OCI-LY7 (cell line): ENCODE measurements around the gene SLC6A19. TPM values are rescaled to one million over a fixed set of nuclear protein-coding genes. Genes with fewer than 3 reads are reported as not detected.

Source experiments
- BruUV-seq: library from RNA; stranded (reverse); fragments of 400-500 nt; replicated peaks from 2 replicates; lab custom pipeline; 2021; lab: Mats Ljungman, UMichigan
- CTCF ChIA-PET: fragments of 300-600 bp; sonication (Branson Sonifier 250); formaldehyde crosslinking; loops from one replicate; lab custom pipeline; 2022; ENCODE audit warnings: antibody characterized with exemption; ENCODE audit not compliant: unreplicated experiment; lab: Charles Lee
- POLR2A ChIA-PET: fragments of 300-600 bp; sonication (Branson Sonifier 250); formaldehyde crosslinking; loops from one replicate; lab custom pipeline; 2022; ENCODE audit warnings: antibody characterized with exemption; lab: Charles Lee
- DNase-seq: peaks from one replicate; pipeline ENCODE4 v3.0.0-alpha.2; 2015; ENCODE audit warnings: low spot score
- H2AFZ ChIP-seq: fragments of 200-600 bp; sonication (generic), shearing (Covaris generic); 2 replicates; pipeline ENCODE4 v1.6.1; 2014; ENCODE audit warnings: mild to moderate bottlenecking, antibody characterized with exemption, low read length, moderate library complexity
- H3K27ac ChIP-seq: fragments of 200-600 bp; sonication (generic); 2 replicates; pipeline ENCODE4 v1.5.1; 2014; ENCODE audit warnings: mixed run types, low read depth, mild to moderate bottlenecking, moderate library complexity, low read length, inconsistent platforms; ENCODE audit not compliant: poor library complexity, severe bottlenecking
- H3K36me3 ChIP-seq: fragments of 200-600 bp; sonication (generic); 2 replicates; pipeline ENCODE4 v1.6.1; 2014; ENCODE audit warnings: mild to moderate bottlenecking, antibody characterized with exemption, low read length, moderate library complexity, mixed read lengths; ENCODE audit not compliant: insufficient read depth
- H3K4me1 ChIP-seq: fragments of 200-600 bp; sonication (generic); 2 replicates; pipeline ENCODE4 v1.5.1; 2014; ENCODE audit warnings: mild to moderate bottlenecking, low read length; ENCODE audit not compliant: insufficient read depth, poor library complexity, severe bottlenecking
- H3K4me2 ChIP-seq: fragments of 200-600 bp; sonication (generic); 2 replicates; pipeline ENCODE4 v1.6.1; 2014; ENCODE audit warnings: mild to moderate bottlenecking, low read length
- H3K4me3 ChIP-seq: fragments of 200-600 bp; sonication (generic); 2 replicates; pipeline ENCODE4 v1.5.1; 2014; ENCODE audit warnings: mild to moderate bottlenecking, low read depth, low read length; ENCODE audit not compliant: poor library complexity, severe bottlenecking
- H3K79me2 ChIP-seq: fragments of 200-600 bp; sonication (generic); 2 replicates; pipeline ENCODE4 v1.6.1; 2016; ENCODE audit warnings: low read depth, mild to moderate bottlenecking, low read length, moderate library complexity, mixed read lengths; ENCODE audit not compliant: insufficient read depth
- H3K9me2 ChIP-seq: fragments of 200-600 bp; sonication (generic); 2 replicates; pipeline ENCODE4 v1.6.1; 2016; ENCODE audit warnings: mild to moderate bottlenecking, low read length, mixed read lengths; ENCODE audit not compliant: insufficient read depth
- H3K9me3 ChIP-seq: fragments of 200-600 bp; sonication (generic); 2 replicates; pipeline ENCODE4 v1.6.1; 2014; ENCODE audit warnings: mild to moderate bottlenecking, mixed run types, low read length, mixed read lengths
- H4K20me1 ChIP-seq: fragments of 200-600 bp; sonication (generic); 2 replicates; pipeline ENCODE4 v1.6.1; 2014; ENCODE audit warnings: mild to moderate bottlenecking, antibody characterized with exemption, low read length, moderate library complexity, mixed read lengths; ENCODE audit not compliant: insufficient read depth
- CTCF ChIP-seq: fragments of 200-600 bp; sonication (generic); conservative IDR thresholded peaks from 2 replicates; pipeline ENCODE4 v1.5.1; 2014; ENCODE audit warnings: mild to moderate bottlenecking, antibody characterized with exemption, low read length, moderate library complexity, mixed read lengths
- EZH2phosphoT487 ChIP-seq: fragments of 200-600 bp; sonication (generic); IDR thresholded peaks from 2 replicates; pipeline ENCODE4 v1.6.1; 2018; ENCODE audit warnings: low read depth, borderline replicate concordance, mild to moderate bottlenecking, mixed run types, antibody characterized with exemption, low read length, moderate library complexity, mixed read lengths
- intact Hi-C: fragments of 100-400 bp; cut with micrococcal nuclease; formaldehyde crosslinking; loops from one replicate; pipeline ENCODE4 v1.10.0; 2022; ENCODE audit not compliant: unreplicated experiment
- total RNA-seq, 2 experiments: library from RNA; depleted of rRNA in 1 of 2; stranded (reverse); fragments of >200 nt in 1 of 2; shearing (Covaris generic) in 1 of 2; gene quantifications; 2 replicates each; pipeline ENCODE4 v1.2.3, GENCODE V29; 2014 to 2022

SLC6A19 gene
- total RNA-seq, 2 experiments from 2014 or later: not detected

GRCh38 chr5:1241509-1242080 is 40.2 kb downstream of the SLC6A19 start:
- ChIA-PET CTCF (no interaction called here), POLR2A (no interaction called here)
- Histone ChIP-seq H3K36me3 (no peaks in the 10 kb centered on the region), H3K79me2 (no peaks in the 10 kb centered on the region), H3K27ac (no peak overlapping the region), H2AFZ (no peak overlapping the region), H3K4me2 (no peak overlapping the region), H4K20me1 (no peaks in the 10 kb centered on the region), H3K9me3 (0 out of 2 replicates have a peak, but pooled peaks cover under 1% of the 10 kb centered on the region), H3K4me3 (no peak overlapping the region), H3K9me2 (no peaks in the 10 kb centered on the region), H3K4me1 (no peaks in the 10 kb centered on the region)
- TF ChIP-seq CTCF (no peak), EZH2phosphoT487 (no peak)
- no peak for DNase-seq
- no TSS peak for BruUV-seq
- intact Hi-C loops: no loop called here

- Histone ChIP-seq H2AFZ (no peak overlapping the region), H3K4me1 (peaks cover 6% of the 10 kb centered on the region), H3K4me2 (no peak overlapping the region), H4K20me1 (no peaks in the 10 kb centered on the region), H3K9me2 (no peaks in the 10 kb centered on the region), H3K36me3 (no peaks in the 10 kb centered on the region), H3K27ac (no peak overlapping the region), H3K9me3 (no peaks in the 10 kb centered on the region), H3K79me2 (no peaks in the 10 kb centered on the region), H3K4me3 (no peak overlapping the region)
- no TSS peak for BruUV-seq
- ChIA-PET POLR2A (no interaction called here), CTCF (no interaction called here)
- no peak for DNase-seq
- intact Hi-C loops: no loop called here
- TF ChIP-seq EZH2phosphoT487: no peak
- no peak for TF ChIP-seq CTCF
Measured at GRCh38 chr5:1242733-1243486, 41.5 kb downstream of the SLC6A19 start.
